GM23338 (cell line): Measurements from ENCODE around the gene CARD10. TPM values are rescaled to one million over a fixed set of nuclear protein-coding genes. Genes with fewer than 3 reads are reported as not detected.

Experiments
- ATAC-seq: fragments of 200-7000 bp; cut with Tn5 transposase; 3 replicates; pipeline ENCODE4 v1.9.1; 2020
- DNase-seq: peaks from one replicate; pipeline ENCODE4 v3.0.0-alpha.2; 2015; ENCODE audit warnings: low spot score
- H2AFZ ChIP-seq: fragments of 200-600 bp; sonication (generic); 2 replicates; pipeline ENCODE4 v1.8.0; 2016; ENCODE audit warnings: antibody characterized with exemption, mild to moderate bottlenecking, moderate library complexity
- H3F3A ChIP-seq: fragments of 200-600 bp; sonication (generic); replicated peaks from 2 replicates; pipeline ENCODE4 v1.8.0; 2017; ENCODE audit warnings: antibody characterized with exemption, mixed run types, low read depth
- H3K27ac ChIP-seq: fragments of 200-600 bp; sonication (generic); 2 replicates; pipeline ENCODE4 v1.6.1; 2016; ENCODE audit warnings: low read depth
- H3K27me3 ChIP-seq: fragments of 200-600 bp; sonication (generic); 2 replicates; pipeline ENCODE4 v1.8.0; 2016; ENCODE audit warnings: mild to moderate bottlenecking, mixed run types, moderate library complexity; ENCODE audit not compliant: insufficient read depth
- H3K36me3 ChIP-seq: fragments of 200-600 bp; sonication (generic); 2 replicates; pipeline ENCODE4 v1.8.0; 2016; ENCODE audit warnings: mild to moderate bottlenecking; ENCODE audit not compliant: insufficient read depth
- H3K4me1 ChIP-seq: fragments of 200-600 bp; sonication (generic); 2 replicates; pipeline ENCODE4 v1.8.0; 2016; ENCODE audit warnings: mild to moderate bottlenecking, moderate library complexity; ENCODE audit not compliant: insufficient read depth
- H3K4me2 ChIP-seq: fragments of 200-600 bp; sonication (generic); 2 replicates; pipeline ENCODE4 v1.7.1; 2017; ENCODE audit warnings: mixed run types
- H3K4me3 ChIP-seq: fragments of 200-600 bp; sonication (generic); 2 replicates; pipeline ENCODE4 v1.6.1; 2016; ENCODE audit warnings: mixed run types
- H3K79me2 ChIP-seq: fragments of 200-600 bp; sonication (generic); replicated peaks from 2 replicates; pipeline ENCODE4 v1.8.0; 2017; ENCODE audit warnings: mild to moderate bottlenecking; ENCODE audit not compliant: insufficient read depth
- H3K9me2 ChIP-seq: fragments of 200-600 bp; sonication (generic); 2 replicates; pipeline ENCODE4 v1.8.0; 2017; ENCODE audit not compliant: insufficient read depth
- H4K20me1 ChIP-seq: fragments of 200-600 bp; sonication (generic); replicated peaks from 2 replicates; pipeline ENCODE4 v1.8.0; 2017; ENCODE audit warnings: mild to moderate bottlenecking; ENCODE audit not compliant: insufficient read depth
- H3K27ac Mint-ChIP-seq: 2 replicates; pipeline ENCODE4 v1.8.0; 2020; ENCODE audit warnings: inconsistent platforms, mild to moderate bottlenecking, moderate library complexity, mixed read lengths
- H3K27me3 Mint-ChIP-seq: 3 replicates; pipeline ENCODE4 v1.8.0; 2022; ENCODE audit warnings: low read depth, mild to moderate bottlenecking, moderate library complexity, mixed read lengths, inconsistent platforms; ENCODE audit not compliant: insufficient read depth, poor library complexity
- H3K36me3 Mint-ChIP-seq: 3 replicates; pipeline ENCODE4 v1.8.0; 2021; ENCODE audit warnings: low read depth, mild to moderate bottlenecking, inconsistent platforms, moderate library complexity, mixed read lengths
- H3K4me1 Mint-ChIP-seq: 3 replicates; pipeline ENCODE4 v1.8.0; 2020; ENCODE audit warnings: mild to moderate bottlenecking, inconsistent platforms, mixed read lengths
- H3K4me3 Mint-ChIP-seq: 3 replicates; pipeline ENCODE4 v1.8.0; 2021; ENCODE audit warnings: moderate library complexity, mild to moderate bottlenecking, inconsistent platforms, mixed read lengths
- H3K9me3 Mint-ChIP-seq: 3 replicates; pipeline ENCODE4 v1.8.0; 2020; ENCODE audit warnings: moderate library complexity, mild to moderate bottlenecking, inconsistent platforms, mixed read lengths
- CREB1 ChIP-seq: fragments of 250-450 bp; sonication (Bioruptor Pico); IDR thresholded peaks from 2 replicates; pipeline ENCODE4 v1.5.0; 2020; ENCODE audit warnings: low read depth, mild to moderate bottlenecking, moderate library complexity
- EZH2 ChIP-seq: fragments of 200-600 bp; sonication (generic); IDR thresholded peaks from one replicate; pipeline ENCODE4 v1.8.0; 2017; ENCODE audit warnings: antibody characterized with exemption, mild to moderate bottlenecking, low read depth; ENCODE audit not compliant: unreplicated experiment
- EZH2phosphoT487 ChIP-seq: fragments of 200-600 bp; sonication (generic); IDR thresholded peaks from one replicate; pipeline ENCODE4 v1.8.1; 2018; ENCODE audit warnings: antibody characterized with exemption; ENCODE audit not compliant: unreplicated experiment
- JUNB ChIP-seq: IDR thresholded peaks from one replicate; pipeline ENCODE4 v1.6.1; 2016; ENCODE audit warnings: antibody characterized with exemption; ENCODE audit not compliant: unreplicated experiment
- NANOG ChIP-seq: IDR thresholded peaks from 2 replicates; pipeline ENCODE4 v1.6.1; 2016; ENCODE audit warnings: antibody characterized with exemption, borderline replicate concordance
- POLR2AphosphoS5 ChIP-seq: IDR thresholded peaks from 2 replicates; pipeline ENCODE4 v1.6.1; 2016; ENCODE audit warnings: antibody characterized with exemption, low read depth
- STAT1 ChIP-seq: IDR thresholded peaks from one replicate; pipeline ENCODE4 v1.6.1; 2016; ENCODE audit warnings: antibody characterized with exemption; ENCODE audit not compliant: unreplicated experiment
- ZNF114 ChIP-seq: fragments of 250-450 bp; sonication (Bioruptor Pico); IDR thresholded peaks from 2 replicates; pipeline ENCODE4 v1.5.0; 2020; ENCODE audit warnings: mild to moderate bottlenecking, moderate library complexity
- ZNF331 ChIP-seq: fragments of 250-450 bp; sonication (Bioruptor Pico); IDR thresholded peaks from 2 replicates; pipeline ENCODE4 v1.5.0; 2020; ENCODE audit warnings: low read depth, mild to moderate bottlenecking, moderate library complexity
- polyA plus RNA-seq: library from polyadenylated mRNA; unstranded; fragments of >200 nt; fragmentation: Nextera tagmentation; extraction: Ambion mirVana; gene quantifications from 2 replicates; pipeline ENCODE4 v1.2.1, GENCODE V29; 2016
- total RNA-seq: library from RNA; depleted of rRNA; stranded (reverse); fragments of >200 nt; shearing (Covaris generic); gene quantifications from 2 replicates; pipeline ENCODE4 v1.2.3, GENCODE V29; 2014
- TF ChIP-seq, protein P1 (sequence below): fragments of 250-450 bp; sonication (Bioruptor Pico); IDR thresholded peaks from 2 replicates; pipeline ENCODE4 v1.5.0; 2020; ENCODE audit warnings: mild to moderate bottlenecking, moderate library complexity
- TF ChIP-seq, protein P2 (sequence below): IDR thresholded peaks from 2 replicates; pipeline ENCODE4 v1.6.1; 2016; ENCODE audit warnings: antibody characterized with exemption
- TF ChIP-seq, protein P3 (sequence below), 2 experiments: fragments of 200-600 bp in 1 of 2; sonication (generic) in 1 of 2; conservative IDR thresholded peaks; 2 replicates each; pipeline versions ENCODE4 v1.5.1 to v1.6.1; 2016 to 2017; ENCODE audit warnings: antibody characterized with exemption in 2 of 2, low read depth in 2 of 2, mild to moderate bottlenecking in 2 of 2, moderate library complexity in 1 of 2
- TF ChIP-seq, protein P4 (sequence below): IDR thresholded peaks from one replicate; pipeline ENCODE4 v1.6.1; 2018; ENCODE audit warnings: antibody characterized with exemption; ENCODE audit not compliant: unreplicated experiment

The CARD10 gene
- total and polyA plus RNA-seq, 2 experiments from 2014 or later = 5.4 to 17.2 TPM

DNA sequence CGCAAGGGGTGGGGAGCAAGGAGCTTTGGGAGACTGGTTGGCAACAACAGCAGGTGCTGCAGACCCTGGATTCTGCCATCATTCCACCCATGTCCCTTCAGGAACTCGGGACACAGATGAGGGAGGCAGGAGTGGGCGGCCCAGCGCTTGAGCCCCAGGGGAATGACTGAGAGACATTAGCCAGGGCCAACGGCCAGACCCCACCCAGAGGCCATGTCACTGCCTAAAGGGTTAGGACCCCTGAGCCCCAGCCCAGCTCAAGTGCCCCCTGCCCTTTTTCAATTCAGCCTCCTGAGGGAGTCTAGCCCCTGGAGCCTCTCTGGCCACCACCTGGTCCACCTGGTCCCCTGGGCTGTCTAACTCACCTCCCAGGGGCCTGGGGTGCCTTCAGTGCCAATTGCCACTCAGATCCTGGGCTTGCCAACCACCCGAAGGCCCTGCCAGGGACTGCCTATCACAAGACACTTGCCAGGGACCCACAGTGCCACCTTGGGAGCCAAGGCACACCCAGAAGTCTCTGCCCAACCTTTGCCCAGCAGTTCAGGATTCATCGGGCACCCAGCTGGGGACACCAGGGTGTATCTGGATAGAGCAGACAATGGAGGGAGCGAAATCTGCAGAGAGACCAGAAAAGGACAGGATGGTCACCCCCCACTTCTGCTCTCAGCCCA, 49.7 kb downstream of the CARD10 start:
- Mint-ChIP-seq H3K4me3 (no peak overlapping the region), H3K4me1 (no peaks in the 10 kb centered on the region; the same call in 2 of the 3 replicates), H3K27me3 (peaks cover 13% of the 10 kb centered on the region), H3K27ac (no peak overlapping the region), H3K36me3 (no peaks in the 10 kb centered on the region), H3K9me3 (no peaks in the 10 kb centered on the region)
- H3K4me1 ChIP-seq = no peaks in the 10 kb centered on the region
- no peaks in the 10 kb centered on the region for H3K36me3 ChIP-seq
- no peak overlapping the region for H3K4me3 ChIP-seq
- H3K27ac ChIP-seq = no peak overlapping the region
- no peak for TF ChIP-seq ZNF331 (CRISPR knock-in tag)
- no peak for TF ChIP-seq EZH2
- TF ChIP-seq JUNB = no peak
- no peak for TF ChIP-seq ZNF114 (CRISPR knock-in tag)
- TF ChIP-seq CREB1 (CRISPR knock-in tag) = no peak
- TF ChIP-seq, protein P1, sequence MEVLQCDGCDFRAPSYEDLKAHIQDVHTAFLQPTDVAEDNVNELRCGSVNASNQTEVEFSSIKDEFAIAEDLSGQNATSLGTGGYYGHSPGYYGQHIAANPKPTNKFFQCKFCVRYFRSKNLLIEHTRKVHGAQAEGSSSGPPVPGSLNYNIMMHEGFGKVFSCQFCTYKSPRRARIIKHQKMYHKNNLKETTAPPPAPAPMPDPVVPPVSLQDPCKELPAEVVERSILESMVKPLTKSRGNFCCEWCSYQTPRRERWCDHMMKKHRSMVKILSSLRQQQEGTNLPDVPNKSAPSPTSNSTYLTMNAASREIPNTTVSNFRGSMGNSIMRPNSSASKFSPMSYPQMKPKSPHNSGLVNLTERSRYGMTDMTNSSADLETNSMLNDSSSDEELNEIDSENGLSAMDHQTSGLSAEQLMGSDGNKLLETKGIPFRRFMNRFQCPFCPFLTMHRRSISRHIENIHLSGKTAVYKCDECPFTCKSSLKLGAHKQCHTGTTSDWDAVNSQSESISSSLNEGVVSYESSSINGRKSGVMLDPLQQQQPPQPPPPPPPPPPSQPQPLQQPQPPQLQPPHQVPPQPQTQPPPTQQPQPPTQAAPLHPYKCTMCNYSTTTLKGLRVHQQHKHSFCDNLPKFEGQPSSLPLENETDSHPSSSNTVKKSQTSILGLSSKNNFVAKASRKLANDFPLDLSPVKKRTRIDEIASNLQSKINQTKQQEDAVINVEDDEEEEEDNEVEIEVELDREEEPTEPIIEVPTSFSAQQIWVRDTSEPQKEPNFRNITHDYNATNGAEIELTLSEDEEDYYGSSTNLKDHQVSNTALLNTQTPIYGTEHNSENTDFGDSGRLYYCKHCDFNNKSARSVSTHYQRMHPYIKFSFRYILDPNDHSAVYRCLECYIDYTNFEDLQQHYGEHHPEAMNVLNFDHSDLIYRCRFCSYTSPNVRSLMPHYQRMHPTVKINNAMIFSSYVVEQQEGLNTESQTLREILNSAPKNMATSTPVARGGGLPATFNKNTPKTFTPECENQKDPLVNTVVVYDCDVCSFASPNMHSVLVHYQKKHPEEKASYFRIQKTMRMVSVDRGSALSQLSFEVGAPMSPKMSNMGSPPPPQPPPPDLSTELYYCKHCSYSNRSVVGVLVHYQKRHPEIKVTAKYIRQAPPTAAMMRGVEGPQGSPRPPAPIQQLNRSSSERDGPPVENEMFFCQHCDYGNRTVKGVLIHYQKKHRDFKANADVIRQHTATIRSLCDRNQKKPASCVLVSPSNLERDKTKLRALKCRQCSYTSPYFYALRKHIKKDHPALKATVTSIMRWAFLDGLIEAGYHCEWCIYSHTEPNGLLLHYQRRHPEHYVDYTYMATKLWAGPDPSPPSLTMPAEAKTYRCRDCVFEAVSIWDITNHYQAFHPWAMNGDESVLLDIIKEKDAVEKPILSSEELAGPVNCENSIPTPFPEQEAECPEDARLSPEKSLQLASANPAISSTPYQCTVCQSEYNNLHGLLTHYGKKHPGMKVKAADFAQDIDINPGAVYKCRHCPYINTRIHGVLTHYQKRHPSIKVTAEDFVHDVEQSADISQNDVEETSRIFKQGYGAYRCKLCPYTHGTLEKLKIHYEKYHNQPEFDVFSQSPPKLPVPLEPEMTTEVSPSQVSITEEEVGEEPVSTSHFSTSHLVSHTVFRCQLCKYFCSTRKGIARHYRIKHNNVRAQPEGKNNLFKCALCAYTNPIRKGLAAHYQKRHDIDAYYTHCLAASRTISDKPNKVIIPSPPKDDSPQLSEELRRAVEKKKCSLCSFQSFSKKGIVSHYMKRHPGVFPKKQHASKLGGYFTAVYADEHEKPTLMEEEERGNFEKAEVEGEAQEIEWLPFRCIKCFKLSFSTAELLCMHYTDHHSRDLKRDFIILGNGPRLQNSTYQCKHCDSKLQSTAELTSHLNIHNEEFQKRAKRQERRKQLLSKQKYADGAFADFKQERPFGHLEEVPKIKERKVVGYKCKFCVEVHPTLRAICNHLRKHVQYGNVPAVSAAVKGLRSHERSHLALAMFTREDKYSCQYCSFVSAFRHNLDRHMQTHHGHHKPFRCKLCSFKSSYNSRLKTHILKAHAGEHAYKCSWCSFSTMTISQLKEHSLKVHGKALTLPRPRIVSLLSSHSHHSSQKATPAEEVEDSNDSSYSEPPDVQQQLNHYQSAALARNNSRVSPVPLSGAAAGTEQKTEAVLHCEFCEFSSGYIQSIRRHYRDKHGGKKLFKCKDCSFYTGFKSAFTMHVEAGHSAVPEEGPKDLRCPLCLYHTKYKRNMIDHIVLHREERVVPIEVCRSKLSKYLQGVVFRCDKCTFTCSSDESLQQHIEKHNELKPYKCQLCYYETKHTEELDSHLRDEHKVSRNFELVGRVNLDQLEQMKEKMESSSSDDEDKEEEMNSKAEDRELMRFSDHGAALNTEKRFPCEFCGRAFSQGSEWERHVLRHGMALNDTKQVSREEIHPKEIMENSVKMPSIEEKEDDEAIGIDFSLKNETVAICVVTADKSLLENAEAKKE (CRISPR knock-in tag) = no peak
- no peak for TF ChIP-seq NANOG
- no peak for TF ChIP-seq STAT1
- TF ChIP-seq, protein P2, sequence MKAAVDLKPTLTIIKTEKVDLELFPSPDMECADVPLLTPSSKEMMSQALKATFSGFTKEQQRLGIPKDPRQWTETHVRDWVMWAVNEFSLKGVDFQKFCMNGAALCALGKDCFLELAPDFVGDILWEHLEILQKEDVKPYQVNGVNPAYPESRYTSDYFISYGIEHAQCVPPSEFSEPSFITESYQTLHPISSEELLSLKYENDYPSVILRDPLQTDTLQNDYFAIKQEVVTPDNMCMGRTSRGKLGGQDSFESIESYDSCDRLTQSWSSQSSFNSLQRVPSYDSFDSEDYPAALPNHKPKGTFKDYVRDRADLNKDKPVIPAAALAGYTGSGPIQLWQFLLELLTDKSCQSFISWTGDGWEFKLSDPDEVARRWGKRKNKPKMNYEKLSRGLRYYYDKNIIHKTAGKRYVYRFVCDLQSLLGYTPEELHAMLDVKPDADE = no peak
- TF ChIP-seq, protein P3, sequence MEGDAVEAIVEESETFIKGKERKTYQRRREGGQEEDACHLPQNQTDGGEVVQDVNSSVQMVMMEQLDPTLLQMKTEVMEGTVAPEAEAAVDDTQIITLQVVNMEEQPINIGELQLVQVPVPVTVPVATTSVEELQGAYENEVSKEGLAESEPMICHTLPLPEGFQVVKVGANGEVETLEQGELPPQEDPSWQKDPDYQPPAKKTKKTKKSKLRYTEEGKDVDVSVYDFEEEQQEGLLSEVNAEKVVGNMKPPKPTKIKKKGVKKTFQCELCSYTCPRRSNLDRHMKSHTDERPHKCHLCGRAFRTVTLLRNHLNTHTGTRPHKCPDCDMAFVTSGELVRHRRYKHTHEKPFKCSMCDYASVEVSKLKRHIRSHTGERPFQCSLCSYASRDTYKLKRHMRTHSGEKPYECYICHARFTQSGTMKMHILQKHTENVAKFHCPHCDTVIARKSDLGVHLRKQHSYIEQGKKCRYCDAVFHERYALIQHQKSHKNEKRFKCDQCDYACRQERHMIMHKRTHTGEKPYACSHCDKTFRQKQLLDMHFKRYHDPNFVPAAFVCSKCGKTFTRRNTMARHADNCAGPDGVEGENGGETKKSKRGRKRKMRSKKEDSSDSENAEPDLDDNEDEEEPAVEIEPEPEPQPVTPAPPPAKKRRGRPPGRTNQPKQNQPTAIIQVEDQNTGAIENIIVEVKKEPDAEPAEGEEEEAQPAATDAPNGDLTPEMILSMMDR (conservative IDR thresholded peaks at IDR 0.05; ENCODE audit: low read depth in 2 of 2) = no peak
- no peak for TF ChIP-seq POLR2AphosphoS5
- TF ChIP-seq EZH2phosphoT487 = no peak
- TF ChIP-seq, protein P4, sequence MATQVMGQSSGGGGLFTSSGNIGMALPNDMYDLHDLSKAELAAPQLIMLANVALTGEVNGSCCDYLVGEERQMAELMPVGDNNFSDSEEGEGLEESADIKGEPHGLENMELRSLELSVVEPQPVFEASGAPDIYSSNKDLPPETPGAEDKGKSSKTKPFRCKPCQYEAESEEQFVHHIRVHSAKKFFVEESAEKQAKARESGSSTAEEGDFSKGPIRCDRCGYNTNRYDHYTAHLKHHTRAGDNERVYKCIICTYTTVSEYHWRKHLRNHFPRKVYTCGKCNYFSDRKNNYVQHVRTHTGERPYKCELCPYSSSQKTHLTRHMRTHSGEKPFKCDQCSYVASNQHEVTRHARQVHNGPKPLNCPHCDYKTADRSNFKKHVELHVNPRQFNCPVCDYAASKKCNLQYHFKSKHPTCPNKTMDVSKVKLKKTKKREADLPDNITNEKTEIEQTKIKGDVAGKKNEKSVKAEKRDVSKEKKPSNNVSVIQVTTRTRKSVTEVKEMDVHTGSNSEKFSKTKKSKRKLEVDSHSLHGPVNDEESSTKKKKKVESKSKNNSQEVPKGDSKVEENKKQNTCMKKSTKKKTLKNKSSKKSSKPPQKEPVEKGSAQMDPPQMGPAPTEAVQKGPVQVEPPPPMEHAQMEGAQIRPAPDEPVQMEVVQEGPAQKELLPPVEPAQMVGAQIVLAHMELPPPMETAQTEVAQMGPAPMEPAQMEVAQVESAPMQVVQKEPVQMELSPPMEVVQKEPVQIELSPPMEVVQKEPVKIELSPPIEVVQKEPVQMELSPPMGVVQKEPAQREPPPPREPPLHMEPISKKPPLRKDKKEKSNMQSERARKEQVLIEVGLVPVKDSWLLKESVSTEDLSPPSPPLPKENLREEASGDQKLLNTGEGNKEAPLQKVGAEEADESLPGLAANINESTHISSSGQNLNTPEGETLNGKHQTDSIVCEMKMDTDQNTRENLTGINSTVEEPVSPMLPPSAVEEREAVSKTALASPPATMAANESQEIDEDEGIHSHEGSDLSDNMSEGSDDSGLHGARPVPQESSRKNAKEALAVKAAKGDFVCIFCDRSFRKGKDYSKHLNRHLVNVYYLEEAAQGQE = no peak
- no peak overlapping the region for H3K4me2 ChIP-seq
- no peaks in the 10 kb centered on the region for H3F3A ChIP-seq
- H4K20me1 ChIP-seq = no peaks in the 10 kb centered on the region
- no peaks in the 10 kb centered on the region for H3K79me2 ChIP-seq
- H2AFZ ChIP-seq = no peak overlapping the region
- no peaks in the 10 kb centered on the region for H3K27me3 ChIP-seq
- no peaks in the 10 kb centered on the region for H3K9me2 ChIP-seq
- ATAC-seq (no peak), DNase-seq (no peak)
